SU-DHL-6 (cell line): Measurements from ENCODE around the gene IQCM.
A peak's percentile ranks its signal among the peaks of the same experiment; 100 is the strongest.

ENCODE experiments used
- H2AFZ ChIP-seq: fragments of 200-600 bp; sonication (generic); 2 replicates; pipeline ENCODE4 v1.6.1; 2014; ENCODE audit warnings: low read depth, mild to moderate bottlenecking, moderate library complexity, mixed read lengths, antibody characterized with exemption, low read length; ENCODE audit not compliant: severe bottlenecking
- H3F3A ChIP-seq: fragments of 200-600 bp; shearing (Covaris generic); 2 replicates; pipeline ENCODE4 v1.6.0; 2016; ENCODE audit warnings: antibody characterized with exemption, mild to moderate bottlenecking; ENCODE audit not compliant: insufficient read depth
- H3K27ac ChIP-seq: fragments of 200-600 bp; sonication (generic); 2 replicates; pipeline ENCODE4 v1.5.1; 2016; ENCODE audit warnings: low read depth, mild to moderate bottlenecking, low read length, moderate library complexity, mixed read lengths
- H3K27me3 ChIP-seq: fragments of 200-600 bp; sonication (generic), shearing (Covaris generic); 2 replicates; pipeline ENCODE4 v1.6.0; 2014; ENCODE audit warnings: mild to moderate bottlenecking, low read length
- H3K36me3 ChIP-seq: fragments of 200-600 bp; sonication (generic); 2 replicates; pipeline ENCODE4 v1.6.1; 2014; ENCODE audit warnings: mild to moderate bottlenecking, low read length, mixed read lengths
- H3K4me2 ChIP-seq: fragments of 300-600, 200-600 bp; shearing (Covaris generic), sonication (generic); 2 replicates; pipeline ENCODE4 v1.6.0; 2014; ENCODE audit warnings: low read length, low read depth, mild to moderate bottlenecking; ENCODE audit not compliant: poor library complexity, severe bottlenecking
- H3K4me3 ChIP-seq: fragments of 200-600 bp; sonication (generic); 2 replicates; pipeline ENCODE4 v1.5.1; 2014; ENCODE audit warnings: antibody characterized with exemption, low read length, mild to moderate bottlenecking, mixed read lengths; ENCODE audit not compliant: insufficient read depth, poor library complexity, severe bottlenecking
- H3K79me2 ChIP-seq: fragments of 200-600 bp; sonication (generic); 2 replicates; pipeline ENCODE4 v1.6.1; 2014; ENCODE audit warnings: mild to moderate bottlenecking, low read length, moderate library complexity; ENCODE audit not compliant: insufficient read depth
- H3K9ac ChIP-seq: fragments of 200-600 bp; sonication (generic); 2 replicates; pipeline ENCODE4 v1.7.0; 2014; ENCODE audit warnings: mild to moderate bottlenecking, low read length
- H3K9me2 ChIP-seq: fragments of 200-600 bp; sonication (generic); replicated peaks from 2 replicates; pipeline ENCODE4 v1.6.1; 2014; ENCODE audit warnings: low read length; ENCODE audit not compliant: insufficient read depth
- H3K9me3 ChIP-seq: fragments of 200-600 bp; sonication (generic); 2 replicates; pipeline ENCODE4 v1.6.1; 2014; ENCODE audit warnings: low read length, mixed read lengths; ENCODE audit not compliant: insufficient read depth
- H4K20me1 ChIP-seq: fragments of 200-600 bp; sonication (generic); 2 replicates; pipeline ENCODE4 v1.6.1; 2014; ENCODE audit warnings: low read depth, mild to moderate bottlenecking, antibody characterized with exemption, low read length, moderate library complexity, mixed read lengths
- CTCF ChIP-seq: fragments of 200-600 bp; sonication (generic); IDR thresholded peaks from one replicate; pipeline ENCODE4 v1.5.1; 2017; ENCODE audit warnings: antibody characterized with exemption, mild to moderate bottlenecking, low read length, moderate library complexity; ENCODE audit not compliant: insufficient read depth, poor library complexity, severe bottlenecking
- EZH2phosphoT487 ChIP-seq: fragments of 200-600 bp; sonication (generic), shearing (Covaris generic); conservative IDR thresholded peaks from 2 replicates; pipeline ENCODE4 v1.6.1; 2018; ENCODE audit warnings: mild to moderate bottlenecking, antibody characterized with exemption, low read length, moderate library complexity, mixed read lengths

IQCM gene

GRCh38 chr4:149403081-149403480 is 412.6 kb downstream of the IQCM start:
- Histone ChIP-seq H3K27ac (no peak overlapping the region), H3K4me3 (no peak overlapping the region), H3K79me2 (no peaks in the 10 kb centered on the region), H3K9me3 (no peaks in the 10 kb centered on the region), H3K4me2 (no peak overlapping the region), H3K36me3 (no peaks in the 10 kb centered on the region), H3K27me3 (no peaks in the 10 kb centered on the region), H3F3A (no peaks in the 10 kb centered on the region), H3K9ac (no peak overlapping the region), H2AFZ (no peak overlapping the region), H4K20me1 (no peaks in the 10 kb centered on the region), H3K9me2 (no peaks in the 10 kb centered on the region)
- TF ChIP-seq CTCF (no peak), EZH2phosphoT487 (no peak)

GRCh38 chr4:149398993-149399392 is 416.6 kb downstream of the IQCM start:
- TF ChIP-seq CTCF (no peak), EZH2phosphoT487 (no peak)
- no peak overlapping the region for H3K4me3 ChIP-seq
- H3K9ac ChIP-seq: no peak overlapping the region

GRCh38 chr4:149370785-149371420 is 444.7 kb downstream of the IQCM start:
- no peak overlapping the region for H3K9ac ChIP-seq
- no peaks in the 10 kb centered on the region for H3F3A ChIP-seq
- TF ChIP-seq EZH2phosphoT487: no peak
- peak; percentile 14 for TF ChIP-seq CTCF
- H3K4me3 ChIP-seq: no peak overlapping the region
- no peaks in the 10 kb centered on the region for H3K9me2 ChIP-seq
- no peaks in the 10 kb centered on the region for H3K27me3 ChIP-seq
- H3K9me3 ChIP-seq: no peaks in the 10 kb centered on the region
- no peak overlapping the region for H3K4me2 ChIP-seq
- H3K36me3 ChIP-seq: no peaks in the 10 kb centered on the region
- H3K27ac ChIP-seq: no peak overlapping the region
- H3K79me2 ChIP-seq: no peaks in the 10 kb centered on the region
- no peaks in the 10 kb centered on the region for H4K20me1 ChIP-seq
- H2AFZ ChIP-seq: no peak overlapping the region

More at GRCh38 chr4:149398993-149399392, 416.6 kb downstream of the IQCM start:
- H2AFZ ChIP-seq: no peak overlapping the region
- no peaks in the 10 kb centered on the region for H4K20me1 ChIP-seq
- no peaks in the 10 kb centered on the region for H3F3A ChIP-seq
- H3K27ac ChIP-seq: no peak overlapping the region
- H3K27me3 ChIP-seq: no peaks in the 10 kb centered on the region
- no peaks in the 10 kb centered on the region for H3K9me2 ChIP-seq
- H3K36me3 ChIP-seq: no peaks in the 10 kb centered on the region
- H3K79me2 ChIP-seq: no peaks in the 10 kb centered on the region
- no peaks in the 10 kb centered on the region; the same call in 1 of the 2 replicates for H3K9me3 ChIP-seq
- no peak overlapping the region for H3K4me2 ChIP-seq
